HEK293T (cell line): ENCODE measurements around the gene TRMT2A.

Experiments used
- ARNT ChIP-seq: fragments of 450-650 bp; IDR thresholded peaks from 2 replicates; pipeline ENCODE4 v1.6.1; 2017; ENCODE audit warnings: mild to moderate bottlenecking
- ELF4 ChIP-seq: fragments of 450-650 bp; IDR thresholded peaks from 2 replicates; pipeline ENCODE4 v1.6.1; 2017; ENCODE audit warnings: antibody characterized with exemption
- FOXM1 ChIP-seq: fragments of 450-650 bp; IDR thresholded peaks from 2 replicates; pipeline ENCODE4 v1.6.1; 2017; ENCODE audit warnings: mild to moderate bottlenecking, borderline replicate concordance
- L3MBTL2 ChIP-seq: fragments of 450-650 bp; conservative IDR thresholded peaks from 2 replicates; pipeline ENCODE4 v1.6.1; 2016; ENCODE audit warnings: mild to moderate bottlenecking
- SP1 ChIP-seq: fragments of 450-650 bp; IDR thresholded peaks from 2 replicates; pipeline ENCODE4 v1.6.1; 2017
- SUZ12 ChIP-seq: fragments of 450-650 bp; IDR thresholded peaks from 2 replicates; pipeline ENCODE4 v1.6.1; 2016; ENCODE audit warnings: mild to moderate bottlenecking
- TARDBP ChIP-seq: fragments of 450-650 bp; IDR thresholded peaks from 2 replicates; pipeline ENCODE4 v1.6.1; 2016

GRCh38 chr22:20101638-20102037, 15.4 kb downstream of the TRMT2A start:
- no peak for TF ChIP-seq SP1
- no peak for TF ChIP-seq TARDBP
- no peak for TF ChIP-seq L3MBTL2
- TF ChIP-seq FOXM1: no peak
- TF ChIP-seq ELF4: no peak
- no peak for TF ChIP-seq ARNT
- no peak for TF ChIP-seq SUZ12
